ENCODE results near the gene WDTC1.
A peak's percentile ranks its signal among the peaks of the same experiment; 100 is the strongest.

DNA sequence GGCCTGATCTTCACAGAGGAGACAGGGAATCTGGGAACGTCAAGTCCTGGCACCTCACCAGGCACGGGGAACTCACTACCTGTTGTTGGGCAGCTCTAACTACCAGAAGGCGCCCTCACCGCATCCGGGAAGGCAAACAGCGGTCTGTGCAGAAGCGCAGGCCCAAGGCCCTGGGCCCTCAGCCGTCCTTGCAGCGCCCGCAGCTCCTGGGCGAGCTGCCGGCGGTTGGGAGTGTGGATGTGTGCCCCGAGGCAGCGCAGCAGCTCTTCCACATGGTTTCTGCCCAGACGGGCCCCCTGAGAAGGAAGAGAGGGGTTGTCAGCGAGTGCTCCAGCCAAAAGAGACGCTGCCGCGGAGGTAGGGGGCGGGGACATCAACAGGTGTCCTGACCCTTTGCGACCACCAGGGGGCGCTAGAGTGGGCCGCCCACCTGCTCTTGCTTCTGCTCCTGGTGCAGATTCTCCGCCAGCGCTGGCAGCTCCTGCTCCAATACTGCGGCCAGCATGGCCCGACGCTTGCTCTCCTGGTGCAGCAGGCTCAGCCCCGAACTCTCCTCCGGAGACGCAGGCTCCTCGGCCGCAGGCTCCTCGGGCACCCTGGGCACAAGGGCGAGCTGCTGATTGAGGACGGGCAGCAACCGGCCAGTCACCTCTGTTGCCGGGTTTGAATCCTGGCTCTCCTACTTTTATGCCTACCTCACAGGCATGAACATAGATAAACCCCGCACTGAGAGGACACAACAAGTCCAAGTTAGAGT is 123.0 kb downstream of the WDTC1 start:
- no peak for TF ChIP-seq POLR2A (IDR thresholded peaks at IDR 0.05)
- TF ChIP-seq, protein P1, sequence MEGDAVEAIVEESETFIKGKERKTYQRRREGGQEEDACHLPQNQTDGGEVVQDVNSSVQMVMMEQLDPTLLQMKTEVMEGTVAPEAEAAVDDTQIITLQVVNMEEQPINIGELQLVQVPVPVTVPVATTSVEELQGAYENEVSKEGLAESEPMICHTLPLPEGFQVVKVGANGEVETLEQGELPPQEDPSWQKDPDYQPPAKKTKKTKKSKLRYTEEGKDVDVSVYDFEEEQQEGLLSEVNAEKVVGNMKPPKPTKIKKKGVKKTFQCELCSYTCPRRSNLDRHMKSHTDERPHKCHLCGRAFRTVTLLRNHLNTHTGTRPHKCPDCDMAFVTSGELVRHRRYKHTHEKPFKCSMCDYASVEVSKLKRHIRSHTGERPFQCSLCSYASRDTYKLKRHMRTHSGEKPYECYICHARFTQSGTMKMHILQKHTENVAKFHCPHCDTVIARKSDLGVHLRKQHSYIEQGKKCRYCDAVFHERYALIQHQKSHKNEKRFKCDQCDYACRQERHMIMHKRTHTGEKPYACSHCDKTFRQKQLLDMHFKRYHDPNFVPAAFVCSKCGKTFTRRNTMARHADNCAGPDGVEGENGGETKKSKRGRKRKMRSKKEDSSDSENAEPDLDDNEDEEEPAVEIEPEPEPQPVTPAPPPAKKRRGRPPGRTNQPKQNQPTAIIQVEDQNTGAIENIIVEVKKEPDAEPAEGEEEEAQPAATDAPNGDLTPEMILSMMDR (IDR thresholded peaks at IDR 0.05) = peak; percentile 94 to 99 (median 96)
